AG09309 (cell line): ENCODE data around the gene SCART1.
"Not testable (repeated sequence)": the region's sequence is repeated elsewhere in the genome, so short reads cannot be mapped to it uniquely, and the experiment has no call there.

Experiments
- DNase-seq: peaks from one replicate; pipeline ENCODE4 v3.0.0-alpha.2; 2010; ENCODE audit warnings: low read depth
- H3K4me3 ChIP-seq: 2 replicates; pipeline ENCODE4 v1.5.1; 2011; ENCODE audit warnings: mild to moderate bottlenecking, low read depth, low read length, moderate library complexity; ENCODE audit not compliant: control insufficient read depth
- TF ChIP-seq, protein P1 (sequence below): IDR thresholded peaks from 2 replicates; pipeline ENCODE4 v1.5.1; 2011; ENCODE audit warnings: mild to moderate bottlenecking, low read depth, low read length, inconsistent platforms; ENCODE audit not compliant: insufficient read depth, control insufficient read depth; ENCODE audit errors: missing control alignments

SCART1 gene

DNA sequence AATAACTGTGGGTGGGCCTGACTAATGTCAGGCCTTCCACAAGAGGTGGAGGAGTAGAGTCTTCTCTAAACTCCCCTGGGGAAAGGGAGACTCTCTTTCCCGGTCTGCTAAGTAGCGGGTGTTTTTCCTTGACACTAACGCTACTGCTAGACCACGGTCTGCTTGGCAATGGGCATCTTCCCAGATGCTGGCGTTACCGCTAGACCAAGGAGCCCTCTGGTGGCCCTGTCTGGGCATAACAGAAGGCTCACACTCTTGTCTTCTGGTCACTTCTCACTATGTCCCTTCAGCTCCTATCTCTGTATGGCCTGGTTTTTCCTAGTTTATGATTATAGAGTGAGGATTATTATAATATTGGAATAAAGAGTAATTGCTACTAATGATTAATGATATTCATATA, 43.6 kb downstream of the SCART1 start:
- H3K4me3 ChIP-seq, DNase-seq: not testable (repeated sequence)
- TF ChIP-seq, protein P1, sequence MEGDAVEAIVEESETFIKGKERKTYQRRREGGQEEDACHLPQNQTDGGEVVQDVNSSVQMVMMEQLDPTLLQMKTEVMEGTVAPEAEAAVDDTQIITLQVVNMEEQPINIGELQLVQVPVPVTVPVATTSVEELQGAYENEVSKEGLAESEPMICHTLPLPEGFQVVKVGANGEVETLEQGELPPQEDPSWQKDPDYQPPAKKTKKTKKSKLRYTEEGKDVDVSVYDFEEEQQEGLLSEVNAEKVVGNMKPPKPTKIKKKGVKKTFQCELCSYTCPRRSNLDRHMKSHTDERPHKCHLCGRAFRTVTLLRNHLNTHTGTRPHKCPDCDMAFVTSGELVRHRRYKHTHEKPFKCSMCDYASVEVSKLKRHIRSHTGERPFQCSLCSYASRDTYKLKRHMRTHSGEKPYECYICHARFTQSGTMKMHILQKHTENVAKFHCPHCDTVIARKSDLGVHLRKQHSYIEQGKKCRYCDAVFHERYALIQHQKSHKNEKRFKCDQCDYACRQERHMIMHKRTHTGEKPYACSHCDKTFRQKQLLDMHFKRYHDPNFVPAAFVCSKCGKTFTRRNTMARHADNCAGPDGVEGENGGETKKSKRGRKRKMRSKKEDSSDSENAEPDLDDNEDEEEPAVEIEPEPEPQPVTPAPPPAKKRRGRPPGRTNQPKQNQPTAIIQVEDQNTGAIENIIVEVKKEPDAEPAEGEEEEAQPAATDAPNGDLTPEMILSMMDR = peak; percentile 49

DNA sequence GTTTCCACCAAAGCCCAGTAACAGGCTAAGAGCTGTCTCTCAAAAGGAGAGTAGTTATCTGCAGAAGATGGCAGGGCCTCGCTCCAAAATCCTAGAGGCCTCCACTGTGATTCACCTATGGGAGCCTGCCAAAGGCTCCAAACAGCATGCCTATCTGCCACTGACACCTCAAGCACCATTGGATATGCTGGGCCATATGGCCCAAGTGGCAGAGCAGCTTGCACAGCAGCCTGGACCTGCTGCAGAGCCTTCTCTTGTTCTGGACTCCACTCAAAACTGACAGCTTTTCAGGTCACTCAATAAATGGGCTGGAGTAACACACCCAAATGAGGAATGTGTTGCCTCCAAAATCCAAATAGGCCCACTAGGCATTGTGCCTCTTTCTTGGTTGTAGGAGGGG, 45.4 kb downstream of the SCART1 start:
- not testable (repeated sequence) for H3K4me3 ChIP-seq, DNase-seq

DNA sequence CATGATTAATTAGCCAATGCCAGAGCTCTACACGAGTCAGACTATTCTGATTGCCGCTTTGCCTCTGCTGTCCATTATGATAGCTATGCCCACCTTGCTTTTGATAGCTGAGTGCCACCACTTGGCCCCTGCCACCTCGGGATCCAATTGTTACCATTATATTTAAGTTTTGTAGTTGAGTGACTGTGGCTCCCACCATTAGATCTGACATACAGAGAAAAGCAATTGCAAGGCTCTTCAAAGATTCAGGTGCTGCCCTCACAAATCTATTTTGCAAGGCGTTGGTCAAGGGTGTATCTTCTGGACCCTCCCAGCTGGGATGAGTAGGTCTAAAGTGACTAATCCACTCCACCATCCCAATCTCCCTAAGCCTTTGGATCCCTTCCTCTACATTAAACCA, 47.2 kb downstream of the SCART1 start:
- DNase-seq, H3K4me3 ChIP-seq: not testable (repeated sequence)

DNA sequence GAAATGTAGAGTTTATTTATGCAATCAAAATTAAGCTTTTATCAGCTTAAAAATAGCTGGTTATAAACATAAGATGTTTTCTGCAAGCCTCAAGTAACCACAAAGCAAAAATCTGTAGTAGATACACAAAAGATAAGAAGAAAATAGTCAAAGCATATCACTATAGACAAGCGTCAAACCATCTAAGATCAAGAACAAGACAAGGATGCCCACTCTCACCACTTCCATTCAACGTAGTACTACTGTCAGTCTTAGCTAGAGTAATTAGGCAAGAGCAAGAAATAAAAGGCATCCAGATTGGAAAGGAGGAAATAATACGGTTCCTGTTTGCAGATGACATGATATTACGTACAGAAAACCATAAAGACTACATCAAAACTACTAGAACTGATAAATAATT, 56.0 kb downstream of the SCART1 start:
- no peak for DNase-seq
- TF ChIP-seq, protein P1 = no peak
- no peak overlapping the region for H3K4me3 ChIP-seq

DNA sequence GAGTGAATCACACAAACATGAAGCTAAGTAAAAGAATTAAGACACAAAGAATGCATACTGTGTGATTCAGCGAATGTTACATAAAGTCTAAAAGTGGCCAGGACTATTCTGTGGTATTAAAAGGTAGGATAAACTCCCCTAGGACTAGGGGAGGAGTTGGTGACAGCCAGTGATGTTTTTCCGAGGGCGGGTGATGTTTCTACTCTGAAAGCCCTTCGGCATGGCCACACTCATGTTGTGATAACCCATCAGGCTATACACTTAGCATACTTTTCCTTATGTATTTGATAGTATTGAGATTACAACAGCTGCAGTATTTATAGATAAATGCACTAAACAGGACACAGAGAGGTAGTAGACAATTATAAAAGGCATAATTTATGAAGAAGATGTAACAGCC, 57.7 kb downstream of the SCART1 start:
- DNase-seq = no peak
- TF ChIP-seq, protein P1 = no peak
- no peak overlapping the region for H3K4me3 ChIP-seq

DNA sequence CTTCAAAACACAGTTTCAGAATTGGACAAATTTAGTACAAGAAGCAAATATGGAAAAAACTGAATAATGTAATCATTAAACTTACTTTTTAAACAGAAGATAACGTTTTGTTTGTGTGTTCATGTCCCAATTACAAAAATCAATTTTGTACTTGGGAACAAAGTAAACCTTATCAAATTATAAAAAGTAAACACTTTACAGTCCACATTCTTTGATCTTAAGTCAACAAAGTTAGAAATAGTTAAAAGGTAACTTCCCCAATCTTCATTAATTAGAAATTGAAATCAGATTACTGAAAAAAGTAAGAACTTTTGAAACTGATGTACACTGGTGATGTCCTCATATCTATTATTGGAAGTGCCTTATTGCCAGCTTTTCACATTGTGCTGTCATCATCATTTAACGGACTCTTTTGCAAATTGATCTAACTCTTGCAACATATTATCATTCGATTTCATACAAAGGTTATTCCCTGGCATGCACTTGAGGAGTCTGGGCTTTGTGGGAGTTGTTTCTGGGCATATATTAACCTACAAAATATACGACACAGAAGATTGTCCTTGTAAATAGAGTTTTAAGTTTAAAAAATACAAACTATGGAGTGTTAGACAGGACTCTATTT, 58.3 kb downstream of the SCART1 start:
- H3K4me3 ChIP-seq = no peak overlapping the region
- TF ChIP-seq, protein P1 = no peak
- no peak for DNase-seq

DNA sequence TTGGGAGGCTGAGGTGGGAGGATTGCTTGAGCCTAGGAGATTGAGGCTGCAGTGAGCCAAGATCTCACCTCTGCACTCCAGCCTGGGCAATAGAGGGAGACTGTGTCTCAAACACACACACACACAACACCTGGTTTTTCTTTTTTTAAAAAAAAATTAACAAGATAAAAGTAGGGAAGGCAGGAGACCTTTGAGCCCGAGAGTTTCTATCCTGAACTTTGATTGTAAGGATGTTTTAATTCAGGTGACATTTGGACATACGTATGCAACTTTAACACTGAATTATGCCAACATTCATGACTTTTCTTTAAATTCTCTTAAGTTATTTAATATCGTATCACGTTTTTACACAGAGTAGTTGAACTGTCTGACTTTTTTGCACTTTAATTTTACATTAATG, 61.7 kb downstream of the SCART1 start:
- TF ChIP-seq, protein P1 = no peak
- DNase-seq = no peak
- H3K4me3 ChIP-seq = no peak overlapping the region

DNA sequence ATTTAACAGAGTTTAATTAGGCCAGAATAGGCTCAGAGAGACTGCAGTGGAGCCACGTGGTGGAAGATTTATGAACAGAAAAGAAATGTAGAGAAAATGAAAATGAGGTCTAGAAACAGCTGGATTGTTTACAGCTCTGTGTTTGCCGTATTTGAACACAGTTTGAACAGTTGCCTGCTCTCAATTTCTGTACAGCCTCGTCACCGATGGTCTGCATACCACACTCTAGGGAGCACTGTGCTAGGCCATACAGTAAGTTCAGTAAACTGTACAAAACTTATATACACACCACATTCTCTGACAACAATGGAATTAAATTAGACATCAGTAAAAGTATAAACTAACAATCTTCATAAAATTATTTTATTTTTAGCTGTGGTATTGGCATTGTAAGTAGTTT, 62.3 kb downstream of the SCART1 start:
- TF ChIP-seq, protein P1 = no peak
- DNase-seq = no peak
- H3K4me3 ChIP-seq = no peak overlapping the region

DNA sequence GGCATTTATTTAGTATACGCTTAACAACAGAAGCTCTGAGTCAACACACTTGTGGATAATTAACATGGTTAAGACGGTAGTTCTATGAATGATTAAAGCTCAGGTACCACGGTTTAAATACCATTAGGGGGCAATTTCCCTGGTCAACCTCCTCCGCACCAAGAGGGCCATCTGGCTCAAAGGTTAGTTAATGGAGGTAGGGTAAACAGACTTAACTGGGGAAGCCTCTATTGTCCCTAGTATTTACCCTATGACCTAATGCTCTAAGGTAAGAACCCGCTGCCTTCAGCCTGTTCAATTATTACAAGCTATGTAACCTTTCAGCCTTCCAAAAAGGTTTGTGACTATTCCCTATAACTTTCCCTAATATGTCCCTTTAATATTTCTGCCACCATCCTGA, 64.8 kb downstream of the SCART1 start:
- not testable (repeated sequence) for H3K4me3 ChIP-seq, DNase-seq
